Liver (tissue), 9 donors: Measurements from ENCODE around the gene SUCO. TPM values are rescaled to one million over a fixed set of nuclear protein-coding genes. Genes with fewer than 3 reads are reported as not detected.

Experiments used
- DNase-seq: peaks from one replicate; pipeline ENCODE4 v3.0.0-alpha.2; 2017; ENCODE audit warnings: low spot score
- H3K27ac ChIP-seq, 2 donors: one replicate each; pipeline ENCODE4 v1.7.0; 2013; ENCODE audit warnings: inconsistent platforms in 2 of 2, low read length in 2 of 2, control low read depth in 1 of 2, low read depth in 1 of 2, mild to moderate bottlenecking in 1 of 2
- H3K27me3 ChIP-seq, 4 donors: one replicate each; pipeline versions ENCODE4 v1.6.1 to v1.7.0; 2013; ENCODE audit warnings: low read length in 3 of 4, inconsistent platforms in 1 of 4, mild to moderate bottlenecking in 1 of 4, moderate library complexity in 1 of 4; ENCODE audit not compliant: control insufficient read depth in 4 of 4, insufficient read depth in 4 of 4
- H3K36me3 ChIP-seq, 4 donors: one replicate each; pipeline versions ENCODE4 v1.6.1 to v1.7.0; 2013; ENCODE audit warnings: low read length in 3 of 4, mild to moderate bottlenecking in 3 of 4, low read depth in 1 of 4, moderate library complexity in 1 of 4; ENCODE audit not compliant: control insufficient read depth in 4 of 4, insufficient read depth in 3 of 4
- H3K4me1 ChIP-seq, 4 donors: one replicate each; pipeline versions ENCODE4 v1.6.1 to v1.7.0; 2013; ENCODE audit warnings: low read length in 3 of 4, mild to moderate bottlenecking in 3 of 4, moderate library complexity in 1 of 4; ENCODE audit not compliant: control insufficient read depth in 4 of 4, insufficient read depth in 4 of 4
- H3K4me3 ChIP-seq, 3 donors: one replicate each; pipeline versions ENCODE4 v1.6.1 to v1.7.0; 2013; ENCODE audit warnings: low read length in 3 of 3, control low read depth in 1 of 3, low read depth in 1 of 3, mild to moderate bottlenecking in 1 of 3
- H3K9ac ChIP-seq, 2 donors: one replicate each; pipeline ENCODE4 v1.7.0; 2013; ENCODE audit warnings: low read length in 2 of 2, mild to moderate bottlenecking in 2 of 2, moderate library complexity in 2 of 2, control low read depth in 1 of 2, low read depth in 1 of 2
- H3K9me3 ChIP-seq, 4 donors: one replicate each; pipeline versions ENCODE4 v1.6.1 to v1.7.0; 2013; ENCODE audit warnings: low read length in 3 of 4; ENCODE audit not compliant: control insufficient read depth in 4 of 4
- ATF3 ChIP-seq: IDR thresholded peaks from 2 replicates; pipeline ENCODE4 v1.6.1; 2016; ENCODE audit warnings: antibody characterized with exemption
- CTCF ChIP-seq: fragments of 150-350 bp; IDR thresholded peaks from 2 replicates; pipeline ENCODE4 v1.5.1; 2017; ENCODE audit warnings: improper control_type of control experiment, low read depth, low read length; ENCODE audit not compliant: missing input control
- EGR1 ChIP-seq, 2 donors: IDR thresholded peaks; 2 replicates each; pipeline ENCODE4 v1.6.1; 2016 to 2018; ENCODE audit warnings: antibody characterized with exemption in 2 of 2, low read depth in 2 of 2
- FOXA1 ChIP-seq: IDR thresholded peaks from 2 replicates; pipeline ENCODE4 v1.6.1; 2016; ENCODE audit warnings: antibody characterized with exemption
- FOXA2 ChIP-seq: IDR thresholded peaks from 2 replicates; pipeline ENCODE4 v1.6.1; 2016; ENCODE audit warnings: antibody characterized with exemption
- GABPA ChIP-seq, 2 donors: IDR thresholded peaks in 1 of 2; conservative IDR thresholded peaks in 1 of 2; 2 replicates each; pipeline ENCODE4 v1.6.1; 2016; ENCODE audit warnings: antibody characterized with exemption in 2 of 2, mild to moderate bottlenecking in 1 of 2, moderate library complexity in 1 of 2
- HNF4A ChIP-seq, 2 donors: conservative IDR thresholded peaks; 2 replicates each; pipeline ENCODE4 v1.6.1; 2016; ENCODE audit warnings: antibody characterized with exemption in 2 of 2, mild to moderate bottlenecking in 2 of 2
- JUND ChIP-seq, 2 donors: IDR thresholded peaks; 2 replicates each; pipeline ENCODE4 v1.6.1; 2016; ENCODE audit warnings: antibody characterized with exemption in 2 of 2
- MAX ChIP-seq: IDR thresholded peaks from 2 replicates; pipeline ENCODE4 v1.6.1; 2016; ENCODE audit warnings: antibody characterized with exemption
- NR2F2 ChIP-seq: IDR thresholded peaks from 2 replicates; pipeline ENCODE4 v1.6.1; 2016; ENCODE audit warnings: antibody characterized with exemption
- REST ChIP-seq: IDR thresholded peaks from 2 replicates; pipeline ENCODE4 v1.6.1; 2016; ENCODE audit warnings: antibody characterized with exemption, mild to moderate bottlenecking
- RXRA ChIP-seq, 2 donors: IDR thresholded peaks; 2 replicates each; pipeline ENCODE4 v1.6.1; 2017 to 2018; ENCODE audit warnings: antibody characterized with exemption in 2 of 2, mild to moderate bottlenecking in 1 of 2
- SP1 ChIP-seq: IDR thresholded peaks from 2 replicates; pipeline ENCODE4 v1.6.1; 2018; ENCODE audit warnings: antibody characterized with exemption, mild to moderate bottlenecking
- TAF1 ChIP-seq: conservative IDR thresholded peaks from 2 replicates; pipeline ENCODE4 v1.6.1; 2016; ENCODE audit warnings: antibody characterized with exemption, mild to moderate bottlenecking
- YY1 ChIP-seq: IDR thresholded peaks from 2 replicates; pipeline ENCODE4 v1.6.1; 2016; ENCODE audit warnings: antibody characterized with exemption, mild to moderate bottlenecking
- WGBS: extraction: QIAGEN DNeasy Blood & Tissue Kit; methylation state at CpG from one replicate; pipeline ENCODE4 v1.1.7; 2013; 5-methylcytosine and 5-hydroxymethylcytosine counted together
- polyA plus RNA-seq, 2 donors: library from polyadenylated mRNA; stranded (reverse) in 1 of 2; unstranded in 1 of 2; fragments of 200-250 nt in 1 of 2; fragments of >200 nt in 1 of 2; fragmentation: Nextera tagmentation in 1 of 2; extraction: Ambion mirVana in 1 of 2; gene quantifications; one replicate each; pipeline versions ENCODE4 v1.2.1 to v1.2.3, GENCODE V29; 2013 to 2015
- total RNA-seq, 2 donors: library from RNA; depleted of rRNA; stranded (reverse); fragments of >200 nt; gene quantifications; one replicate each; pipeline ENCODE4 v1.2.3, GENCODE V29; 2014
- donor health status: healthy.
- donor health status: healthy.
- donor health status: healthy.
- donor health status: healthy.
- donor health status: healthy.

SUCO gene
- total and polyA plus RNA-seq, 4 donors = 2.8 to 38.1 (median 8.5) TPM

- no peaks in the 10 kb centered on the region for H3K9me3 ChIP-seq
- no peak for TF ChIP-seq SP1
- TF ChIP-seq YY1 = no peak
- TF ChIP-seq FOXA2 = no peak
- no peak for TF ChIP-seq MAX
- no peak for TF ChIP-seq ATF3
- TF ChIP-seq JUND (IDR thresholded peaks at IDR 0.05) = no peak
- TF ChIP-seq TAF1 = no peak
- TF ChIP-seq REST = no peak
- no peak for TF ChIP-seq GABPA (IDR thresholded peaks at IDR 0.05 in 1 of 2, conservative IDR thresholded peaks at IDR 0.05 in 1 of 2)
- TF ChIP-seq HNF4A (conservative IDR thresholded peaks at IDR 0.05) = no peak
- no peak for TF ChIP-seq RXRA (IDR thresholded peaks at IDR 0.05)
- TF ChIP-seq FOXA1 = no peak
- TF ChIP-seq CTCF = no peak
- no peak for DNase-seq
- H3K9ac ChIP-seq = no peak overlapping the region
- no peaks in the 10 kb centered on the region for H3K4me1 ChIP-seq
- no peaks in the 10 kb centered on the region for H3K27me3 ChIP-seq
- no peak overlapping the region for H3K4me3 ChIP-seq
- peaks cover 1 to 21% (median 4%) of the 10 kb centered on the region in 4 donors for H3K36me3 ChIP-seq
- 97% methylated on average over 4 of the region's 4 CpGs for WGBS
- H3K27ac ChIP-seq = no peak overlapping the region
Measured at GRCh38 chr1:172603816-172604215, 70.9 kb downstream of the SUCO start.

- H3K9me3 ChIP-seq = no peaks in the 10 kb centered on the region
- no peak for DNase-seq
- H3K4me3 ChIP-seq = no peak overlapping the region
- no peak overlapping the region for H3K9ac ChIP-seq
- peaks cover 4 to 27% (median 9%) of the 10 kb centered on the region in 4 donors for H3K36me3 ChIP-seq
- H3K27me3 ChIP-seq = no peaks in the 10 kb centered on the region
- H3K27ac ChIP-seq = no peak overlapping the region
- no peak for TF ChIP-seq FOXA2
- TF ChIP-seq FOXA1 = no peak
- TF ChIP-seq YY1 = no peak
- no peak for TF ChIP-seq RXRA (IDR thresholded peaks at IDR 0.05)
- no peak for TF ChIP-seq NR2F2
- no peak for TF ChIP-seq EGR1 (IDR thresholded peaks at IDR 0.05; ENCODE audit: low read depth in 2 of 2)
- TF ChIP-seq CTCF = no peak
- TF ChIP-seq GABPA (IDR thresholded peaks at IDR 0.05 in 1 of 2, conservative IDR thresholded peaks at IDR 0.05 in 1 of 2) = no peak
- WGBS = 95% methylated on average over 2 of the region's 2 CpGs
- H3K4me1 ChIP-seq = no peaks in the 10 kb centered on the region
Measured at GRCh38 chr1:172605641-172606040, 72.7 kb downstream of the SUCO start.
